ENCODE data around the gene SPIN1. TPM values are rescaled to one million over a fixed set of nuclear protein-coding genes. Genes with fewer than 3 reads are reported as not detected.

The SPIN1 gene
- total RNA-seq, 1 donor from 2014 or later = 124 TPM

DNA sequence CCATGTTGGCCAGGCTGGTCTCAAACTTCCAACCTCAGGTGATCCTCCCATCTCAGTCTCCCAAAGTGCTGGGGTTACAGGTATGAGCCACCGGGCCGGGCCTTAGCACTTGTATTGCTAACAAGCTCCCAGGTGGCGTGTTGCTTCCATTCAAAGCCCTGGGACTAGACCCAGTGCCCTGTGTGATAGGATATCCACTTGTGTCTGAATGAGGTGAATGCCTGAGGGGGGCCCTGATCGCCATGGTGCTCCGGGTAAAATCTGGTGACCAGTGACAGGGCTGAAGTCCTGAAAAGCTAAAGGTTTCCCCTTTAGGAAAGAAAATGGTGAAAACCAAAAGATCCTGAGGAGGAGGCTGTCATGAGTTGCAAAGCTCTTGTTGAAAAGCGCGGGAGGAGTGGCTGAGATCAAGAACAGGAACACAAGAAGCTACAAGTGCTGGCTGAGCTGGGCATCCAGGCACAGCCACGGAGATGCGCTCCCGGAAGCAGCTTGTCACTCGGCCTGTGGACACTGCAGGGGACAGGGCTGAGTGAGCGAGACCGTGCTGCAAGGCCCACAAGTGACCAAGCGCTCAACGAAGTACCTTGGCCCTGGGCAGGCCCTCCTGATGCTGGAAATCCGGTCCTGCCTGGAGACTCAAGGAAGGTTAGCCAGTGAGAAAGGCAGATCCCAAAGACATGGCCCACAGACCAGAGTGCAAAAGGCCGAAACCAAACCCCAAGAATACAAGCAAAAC, 106.9 kb downstream of the SPIN1 start:
- DNase-seq (ENCODE audit: low spot score) = no peak

DNA sequence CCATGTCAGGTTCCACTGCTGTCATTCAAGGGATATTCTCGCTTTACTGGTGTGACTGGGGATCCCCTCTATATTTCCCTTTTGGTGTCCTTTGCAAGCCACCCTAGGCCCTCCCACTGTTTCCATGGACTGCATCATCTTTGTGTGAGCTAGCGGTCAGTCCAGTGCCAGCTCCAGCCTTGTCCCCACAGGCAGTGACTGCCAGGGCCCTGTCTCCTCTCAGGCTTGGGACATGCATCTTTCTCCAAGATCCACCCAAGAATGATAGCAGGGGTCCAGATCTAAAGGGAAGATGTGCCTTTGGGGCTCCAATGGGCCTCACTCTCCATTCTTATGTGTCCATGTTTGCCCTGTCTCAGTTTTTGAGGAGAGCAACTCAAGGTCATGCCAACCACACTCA, 109.0 kb downstream of the SPIN1 start:
- DNase-seq (ENCODE audit: low spot score) = no peak

DNA sequence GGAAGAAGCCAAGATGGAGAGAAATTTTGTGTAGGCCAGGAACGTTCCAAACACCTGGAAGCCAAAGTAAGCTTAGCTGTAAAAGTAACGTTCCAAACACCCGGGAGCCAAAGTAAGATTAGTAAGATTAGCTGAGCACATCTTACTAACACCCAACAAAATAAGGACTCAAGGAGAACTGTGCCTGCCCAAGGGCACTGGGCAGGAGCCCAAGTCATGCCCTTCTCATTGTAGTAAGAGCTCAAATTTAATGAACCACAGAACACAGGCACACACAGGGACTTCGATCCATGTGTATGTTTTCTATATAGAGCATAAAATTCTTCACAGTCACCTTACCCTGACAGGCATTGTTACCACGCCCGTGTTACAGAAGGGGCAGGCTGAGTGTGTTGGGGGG, 110.6 kb downstream of the SPIN1 start:
- no peak for DNase-seq (ENCODE audit: low spot score)

DNA sequence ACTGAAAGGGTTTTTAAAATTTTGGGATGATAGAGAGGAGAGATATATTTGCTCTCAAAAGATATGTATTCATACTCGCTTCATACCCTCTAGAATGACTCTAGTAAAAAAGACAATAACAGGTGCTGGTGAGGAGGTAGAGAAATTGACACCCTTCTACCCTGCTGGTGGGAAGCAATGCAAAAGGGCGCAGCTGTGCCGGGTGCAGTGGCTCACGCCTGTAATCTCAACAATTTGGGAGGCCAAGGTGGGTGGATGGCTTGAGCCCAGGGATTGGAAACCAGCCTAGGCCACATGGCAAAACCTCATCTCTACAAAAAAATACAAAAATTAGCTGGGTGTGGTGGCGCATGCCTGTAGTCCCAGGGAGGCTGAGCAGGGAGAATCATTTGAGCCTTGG, 112.8 kb downstream of the SPIN1 start:
- DNase-seq (ENCODE audit: low spot score) = no peak

DNA sequence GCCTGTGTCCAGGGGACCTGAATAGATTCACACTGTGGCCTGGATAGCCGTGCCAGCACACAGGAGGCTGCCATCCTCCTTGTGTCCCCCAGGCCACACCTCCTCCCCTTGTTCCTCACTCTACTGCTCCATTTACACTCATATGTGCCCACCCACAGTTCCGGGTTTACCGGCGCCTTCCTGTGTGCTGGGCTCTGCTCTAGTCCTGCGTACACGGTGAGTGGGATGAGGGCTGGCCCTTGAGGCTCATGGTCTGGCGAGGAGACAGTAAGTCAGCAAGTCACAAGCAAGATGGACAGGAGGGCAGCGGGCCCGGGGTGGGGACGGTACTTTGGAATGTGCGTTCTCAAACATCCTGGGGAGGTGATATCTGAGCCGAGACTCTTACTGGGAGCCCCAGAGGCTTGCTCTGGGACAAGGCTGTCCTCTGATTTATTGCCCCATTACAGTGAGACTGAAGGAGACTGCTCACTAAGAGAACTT, 114.3 kb downstream of the SPIN1 start:
- DNase-seq (ENCODE audit: low spot score) = peak; percentile 14

DNA sequence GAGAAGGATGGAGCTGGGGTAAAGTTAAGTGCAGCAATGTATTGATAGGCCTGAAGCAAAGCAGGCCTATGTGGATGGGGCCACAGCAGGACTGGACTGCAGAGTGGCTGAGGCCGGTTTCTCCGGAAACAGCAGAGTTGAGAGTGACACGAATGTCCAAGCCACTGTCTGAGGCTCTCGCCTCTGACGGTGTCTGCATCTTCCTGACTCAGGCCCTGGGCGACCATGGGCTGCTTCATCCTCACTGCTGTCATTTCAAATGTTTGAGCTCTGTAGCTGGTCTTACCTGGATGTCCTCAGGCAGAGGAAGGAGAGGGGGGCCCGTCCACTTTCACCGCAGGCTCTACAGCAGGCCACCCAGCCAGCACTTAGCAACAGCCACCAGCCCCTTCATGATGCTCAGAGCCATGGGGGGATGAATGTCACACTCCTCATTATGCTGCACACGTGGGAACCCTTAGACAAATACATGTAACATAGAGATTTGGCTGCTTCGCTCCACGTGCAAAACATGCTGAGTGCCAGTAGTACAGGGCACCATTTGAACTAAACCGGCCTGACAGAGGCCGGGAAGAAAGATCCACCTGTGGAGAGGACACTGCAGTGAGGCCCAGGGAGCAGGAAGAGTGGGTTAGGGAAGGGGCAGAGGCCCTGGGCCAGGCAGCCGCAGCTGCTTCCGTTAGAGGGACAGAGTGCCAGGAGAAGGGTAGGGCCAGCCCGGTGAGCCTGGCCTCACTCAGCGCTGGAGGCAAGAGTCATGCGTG, 115.0 kb downstream of the SPIN1 start:
- DNase-seq (ENCODE audit: low spot score) = no peak

DNA sequence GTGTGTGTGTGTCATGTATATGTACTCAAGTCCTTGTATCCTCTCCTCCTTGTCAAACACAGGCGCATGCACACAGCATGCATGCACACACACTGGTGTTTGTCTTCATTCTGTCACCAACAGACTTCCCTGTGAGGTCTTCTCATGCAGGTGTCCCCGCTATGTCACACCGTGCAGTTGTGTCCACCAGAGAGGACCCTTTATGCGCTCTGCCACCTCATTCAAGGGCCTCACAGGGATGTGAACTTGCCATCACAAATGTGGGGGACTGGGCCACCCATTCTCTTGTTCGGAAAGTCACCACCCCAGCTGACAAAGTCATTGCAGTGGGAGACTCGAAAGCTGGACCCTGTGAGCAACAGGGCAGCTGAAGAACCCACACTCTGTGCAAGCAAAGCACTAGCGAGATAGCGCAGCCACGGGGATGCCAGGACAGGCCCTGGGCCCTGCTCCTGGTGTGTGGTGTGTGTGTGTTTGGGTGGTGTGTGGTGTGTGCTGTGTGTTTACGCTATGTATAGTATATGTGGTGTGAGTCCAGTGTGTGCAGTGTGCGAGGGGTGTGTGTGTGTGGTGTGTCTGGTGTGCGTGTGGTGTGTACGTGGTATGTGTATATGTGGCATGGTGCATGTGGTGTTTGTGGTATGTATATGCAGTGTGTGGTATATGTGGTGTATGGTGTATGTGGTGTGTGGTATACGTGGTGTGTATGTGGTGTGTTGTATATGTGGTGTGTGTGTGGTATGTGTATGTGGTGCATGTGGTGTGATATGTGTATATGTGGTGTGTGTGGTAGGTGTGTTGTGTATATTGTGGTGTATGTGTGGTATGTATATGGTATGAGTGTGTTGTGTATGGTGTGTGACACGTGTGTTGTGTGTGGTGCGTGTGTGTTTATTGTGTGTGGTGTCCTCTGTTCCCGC, 115.9 kb downstream of the SPIN1 start:
- DNase-seq (ENCODE audit: low spot score) = no peak

DNA sequence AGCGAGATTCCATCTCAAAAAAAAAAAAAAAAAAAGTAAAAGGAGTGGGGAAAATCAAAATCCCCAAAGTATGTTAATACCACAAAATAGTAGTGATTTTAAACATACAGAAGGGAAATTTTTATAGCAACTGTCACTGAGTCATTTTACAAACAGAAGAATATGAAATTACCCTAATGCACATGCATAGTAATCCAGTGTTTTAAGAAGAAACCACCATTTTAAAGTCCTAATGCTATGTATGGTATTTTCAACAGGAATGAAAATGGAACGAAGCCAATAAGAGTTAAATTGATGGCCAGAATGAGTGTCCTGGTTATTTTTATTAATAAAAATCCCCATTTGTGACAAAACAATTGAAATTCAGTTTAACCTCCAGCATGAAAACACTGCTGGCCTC, 120.1 kb downstream of the SPIN1 start:
- DNase-seq (ENCODE audit: low spot score) = no peak

DNA sequence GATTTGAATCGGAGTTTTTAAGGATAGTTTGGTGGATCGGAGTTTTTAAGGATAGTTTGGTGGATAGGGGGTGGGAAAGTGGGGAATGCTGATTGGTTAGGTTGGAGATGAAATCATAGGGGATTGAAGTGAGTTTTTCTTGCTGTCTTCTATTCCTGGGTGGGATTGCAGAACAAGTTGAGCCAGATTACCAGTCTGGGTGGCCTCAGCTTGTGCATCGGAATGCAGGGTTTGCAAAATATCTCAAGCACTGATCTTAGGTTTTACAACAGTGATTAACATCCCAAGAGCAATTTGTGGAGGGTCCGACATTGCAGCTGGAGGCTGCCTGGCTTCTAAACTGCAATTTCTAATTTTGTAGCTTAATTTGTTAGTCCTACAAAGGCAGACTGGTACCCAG, 123.7 kb downstream of the SPIN1 start:
- DNase-seq (ENCODE audit: low spot score) = no peak

DNA sequence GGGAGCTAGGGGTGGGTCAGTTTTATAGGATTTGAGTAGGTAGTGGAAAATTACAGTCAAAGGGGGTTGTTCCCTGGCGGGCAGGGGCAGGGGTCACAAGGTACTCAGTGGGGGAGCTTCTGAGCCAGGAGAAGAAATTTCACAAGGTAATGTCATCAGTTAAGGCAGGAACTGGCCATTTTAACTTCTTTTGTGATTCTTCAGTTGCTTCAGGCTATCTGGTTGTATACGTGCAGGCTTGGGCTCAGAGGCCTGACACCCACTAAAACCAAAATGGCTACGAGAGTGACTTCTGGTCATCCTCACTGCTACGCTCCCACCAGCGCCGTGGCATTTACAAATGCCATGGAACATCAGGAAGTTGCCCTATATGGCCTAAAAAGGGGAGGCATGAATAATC, 126.0 kb downstream of the SPIN1 start:
- DNase-seq (ENCODE audit: low spot score) = no peak

DNA sequence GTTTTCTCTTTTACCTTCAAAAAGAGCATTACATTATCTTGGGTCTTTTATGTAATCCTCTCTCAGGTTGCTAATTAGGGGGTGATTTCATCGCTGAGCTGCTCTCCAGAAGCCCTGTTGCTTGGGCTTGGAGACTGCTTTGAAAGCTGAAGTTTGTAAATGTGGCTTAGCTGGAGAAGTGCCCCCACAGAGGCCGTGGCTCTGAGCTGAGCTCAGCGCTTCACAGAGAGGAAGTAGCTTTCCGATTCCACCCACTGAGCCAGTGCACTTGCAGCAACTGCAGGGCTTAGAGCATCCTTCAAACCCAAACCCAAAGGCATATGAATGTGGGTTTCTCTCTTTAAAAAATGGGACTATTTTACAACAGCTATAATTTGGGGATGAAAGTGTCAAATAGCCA, 133.1 kb downstream of the SPIN1 start:
- peak; percentile 51 for DNase-seq (ENCODE audit: low spot score)

DNA sequence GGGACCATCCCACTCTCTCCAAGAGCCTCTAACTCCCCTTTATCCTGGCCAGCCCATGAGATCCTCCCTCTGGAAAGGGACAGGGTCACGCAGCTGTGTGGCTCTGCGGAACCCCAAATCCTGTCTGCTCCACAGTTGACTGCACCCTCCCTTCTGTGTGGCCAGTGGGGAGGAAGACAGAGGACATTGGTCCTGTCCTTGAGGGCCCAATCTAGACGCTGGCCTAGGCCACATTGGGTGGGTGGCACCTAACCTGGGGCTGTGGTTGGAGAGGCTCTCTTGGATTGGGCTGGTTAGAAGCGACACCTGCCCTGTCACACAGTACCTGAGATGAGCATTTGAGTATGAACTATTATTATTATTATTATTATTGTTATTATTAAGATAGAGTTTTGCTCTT, 134.1 kb downstream of the SPIN1 start:
- DNase-seq (ENCODE audit: low spot score) = no peak

DNA sequence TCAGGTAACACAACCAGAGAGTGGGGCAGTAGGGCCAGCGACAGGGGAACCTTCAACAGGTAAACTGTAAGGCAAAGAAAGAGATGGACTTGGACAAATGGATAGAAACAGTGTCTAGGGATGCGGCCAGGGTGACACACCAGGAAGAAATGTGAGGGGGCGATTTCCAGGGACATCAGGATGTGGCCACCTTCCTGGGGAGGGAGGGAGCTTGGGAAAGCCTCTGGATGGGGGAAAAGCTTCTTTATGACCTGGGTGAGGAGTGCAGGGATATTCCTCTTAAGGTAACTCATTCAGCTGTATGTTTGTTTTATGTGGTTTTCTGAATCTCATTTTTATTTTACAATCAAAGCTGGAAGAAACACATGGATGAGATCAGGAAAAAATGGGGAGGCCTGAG, 134.8 kb downstream of the SPIN1 start:
- DNase-seq (ENCODE audit: low spot score) = no peak

DNA sequence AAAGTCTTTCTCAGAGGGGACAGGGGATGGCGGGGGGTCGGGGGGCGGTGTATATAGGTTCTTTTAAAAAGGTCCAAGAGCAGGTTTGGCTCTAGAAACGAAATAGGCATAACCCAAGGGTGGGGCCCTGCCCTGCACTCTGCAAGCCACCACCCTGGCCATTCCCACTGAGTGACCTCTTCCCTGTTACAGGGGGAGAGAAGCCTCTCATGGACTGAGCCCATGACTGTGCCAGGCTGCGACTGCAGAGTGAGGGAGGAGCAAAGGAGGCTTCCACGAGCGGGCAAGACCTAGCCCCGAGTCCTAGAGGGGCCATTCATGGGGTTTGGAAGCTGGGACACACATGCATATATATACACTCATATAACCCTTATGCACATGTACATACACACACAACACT, 136.7 kb downstream of the SPIN1 start:
- no peak for DNase-seq (ENCODE audit: low spot score)

DNA sequence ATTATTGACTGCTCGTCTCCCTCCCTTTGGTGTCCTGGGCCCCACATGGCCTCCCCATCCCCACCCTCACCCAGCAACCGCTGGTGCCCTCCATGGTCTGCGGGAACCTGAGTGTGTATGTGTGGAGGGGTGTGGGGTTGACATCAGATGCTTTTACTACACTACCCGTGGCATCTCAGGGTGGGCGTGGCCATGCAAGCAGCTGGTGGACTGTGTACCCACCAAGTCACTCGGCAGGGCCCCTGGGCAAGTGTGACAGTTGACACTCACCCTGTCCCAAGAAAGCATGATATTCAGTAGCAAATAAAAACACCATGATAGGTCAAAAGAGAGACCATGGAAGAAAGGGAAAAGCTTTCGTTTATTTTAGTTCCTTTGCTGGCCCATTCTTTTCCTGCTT, 139.4 kb downstream of the SPIN1 start:
- DNase-seq (ENCODE audit: low spot score) = no peak

Other genes starting within 250 kb of the SPIN1 start
- 0.96 TPM for gene SPATA31C2, start 250.0 kb upstream of the SPIN1 start, total RNA-seq (ENCODE audit: insufficient read depth, low replicate concordance)
- not detected for gene NXNL2, start 146.7 kb downstream of the SPIN1 start, total RNA-seq (ENCODE audit: insufficient read depth, low replicate concordance)